MM.1S (cell line): ENCODE data around the gene WDR5B.

Experiments
- DNase-seq: peaks from one replicate; pipeline ENCODE4 v3.0.0-alpha.2; 2015
- H2AFZ ChIP-seq: fragments of 300-600 bp; sonication (generic); 2 replicates; pipeline ENCODE4 v1.6.0; 2016; ENCODE audit warnings: antibody characterized with exemption, low read length
- H3F3A ChIP-seq: fragments of 300-600 bp; sonication (generic); 2 replicates; pipeline ENCODE4 v1.6.1; 2016; ENCODE audit warnings: mild to moderate bottlenecking, antibody characterized with exemption, low read length, moderate library complexity, mixed read lengths; ENCODE audit not compliant: insufficient read depth
- H3K27ac ChIP-seq: fragments of 300-600 bp; sonication (generic); 2 replicates; pipeline ENCODE4 v1.5.1; 2016; ENCODE audit warnings: mild to moderate bottlenecking, low read length
- H3K27me3 ChIP-seq: fragments of 300-600 bp; sonication (generic); replicated peaks from 2 replicates; pipeline ENCODE4 v1.6.0; 2016; ENCODE audit warnings: low read length; ENCODE audit not compliant: insufficient read depth
- H3K36me3 ChIP-seq: fragments of 300-600 bp; sonication (generic); replicated peaks from 2 replicates; pipeline ENCODE4 v1.6.1; 2016; ENCODE audit warnings: mild to moderate bottlenecking, low read length, mixed read lengths; ENCODE audit not compliant: insufficient read depth
- H3K4me1 ChIP-seq: fragments of 300-600 bp; sonication (generic); 2 replicates; pipeline ENCODE4 v1.6.1; 2016; ENCODE audit warnings: low read length, mixed read lengths
- H3K4me2 ChIP-seq: fragments of 300-600 bp; sonication (generic); 2 replicates; pipeline ENCODE4 v1.6.0; 2016; ENCODE audit warnings: low read depth, low read length
- H3K4me3 ChIP-seq: fragments of 300-600 bp; sonication (generic); 2 replicates; pipeline ENCODE4 v1.5.1; 2016; ENCODE audit warnings: low read length, mixed read lengths
- H3K79me2 ChIP-seq: fragments of 300-600 bp; sonication (generic); 2 replicates; pipeline ENCODE4 v1.6.1; 2016; ENCODE audit warnings: mixed run types, low read length, mixed read lengths
- H3K9ac ChIP-seq: fragments of 300-600 bp; sonication (generic); 2 replicates; pipeline ENCODE4 v1.6.1; 2016; ENCODE audit warnings: low read length, mixed read lengths
- H3K9me2 ChIP-seq: fragments of 300-600 bp; sonication (generic); replicated peaks from 2 replicates; pipeline ENCODE4 v1.6.1; 2016; ENCODE audit warnings: mild to moderate bottlenecking, low read length, mixed read lengths; ENCODE audit not compliant: insufficient read depth
- H3K9me3 ChIP-seq: fragments of 300-600 bp; sonication (generic); replicated peaks from 2 replicates; pipeline ENCODE4 v1.6.1; 2016; ENCODE audit warnings: mild to moderate bottlenecking, low read length, mixed read lengths; ENCODE audit not compliant: insufficient read depth
- H4K20me1 ChIP-seq: fragments of 300-600 bp; sonication (generic); 2 replicates; pipeline ENCODE4 v1.6.1; 2016; ENCODE audit warnings: mild to moderate bottlenecking, low read length, moderate library complexity, mixed read lengths; ENCODE audit not compliant: insufficient read depth
- EZH2 ChIP-seq: fragments of 300-600 bp; sonication (generic); optimal IDR thresholded peaks from 2 replicates; pipeline ENCODE3; 2017; ENCODE audit warnings: low read depth, mild to moderate bottlenecking, antibody characterized with exemption, low read length, mixed read lengths
- EZH2phosphoT487 ChIP-seq: fragments of 300-600 bp; sonication (generic); IDR thresholded peaks from 2 replicates; pipeline ENCODE4 v1.6.1; 2018; ENCODE audit warnings: antibody characterized with exemption, low read length
- TF ChIP-seq, protein P1 (sequence below): fragments of 300-600 bp; sonication (generic); IDR thresholded peaks from 2 replicates; pipeline ENCODE4 v1.5.1; 2016; ENCODE audit warnings: antibody characterized with exemption, low read length, mixed read lengths

Gene WDR5B

DNA sequence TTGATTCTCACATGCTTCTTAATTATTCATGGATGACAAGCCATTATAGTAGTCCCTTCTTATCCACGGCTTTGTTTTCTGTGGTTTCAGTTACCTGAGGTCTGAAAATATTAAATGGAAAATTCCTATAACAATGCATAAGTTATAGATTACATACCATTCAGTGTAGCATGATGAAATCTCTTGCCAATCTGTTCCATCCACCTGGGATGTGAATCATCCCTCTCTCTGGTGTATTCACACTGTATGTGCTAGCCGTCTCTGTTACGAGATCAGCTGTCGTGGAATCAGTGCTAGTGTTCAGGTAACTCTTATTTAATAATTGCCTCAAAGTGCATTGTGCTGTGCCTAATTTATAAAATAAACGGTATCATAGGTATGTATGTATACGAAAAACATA lies 5.2 kb downstream of the WDR5B start:
- Histone ChIP-seq H3K4me3 (no peak overlapping the region), H3K27ac (no peak overlapping the region), H3K27me3 (no peaks in the 10 kb centered on the region), H3F3A (peaks cover 21% of the 10 kb centered on the region), H3K4me2 (no peak overlapping the region), H4K20me1 (no peaks in the 10 kb centered on the region), H2AFZ (no peak overlapping the region), H3K9me3 (no peaks in the 10 kb centered on the region), H3K4me1 (peaks cover 23% of the 10 kb centered on the region), H3K36me3 (0 out of 2 replicates have a peak, but pooled peaks cover 3% of the 10 kb centered on the region), H3K9ac (no peak overlapping the region), H3K79me2 (peaks cover 15% of the 10 kb centered on the region; the same call in 1 of the 2 replicates), H3K9me2 (no peaks in the 10 kb centered on the region)
- no peak for TF ChIP-seq EZH2
- TF ChIP-seq, protein P1, sequence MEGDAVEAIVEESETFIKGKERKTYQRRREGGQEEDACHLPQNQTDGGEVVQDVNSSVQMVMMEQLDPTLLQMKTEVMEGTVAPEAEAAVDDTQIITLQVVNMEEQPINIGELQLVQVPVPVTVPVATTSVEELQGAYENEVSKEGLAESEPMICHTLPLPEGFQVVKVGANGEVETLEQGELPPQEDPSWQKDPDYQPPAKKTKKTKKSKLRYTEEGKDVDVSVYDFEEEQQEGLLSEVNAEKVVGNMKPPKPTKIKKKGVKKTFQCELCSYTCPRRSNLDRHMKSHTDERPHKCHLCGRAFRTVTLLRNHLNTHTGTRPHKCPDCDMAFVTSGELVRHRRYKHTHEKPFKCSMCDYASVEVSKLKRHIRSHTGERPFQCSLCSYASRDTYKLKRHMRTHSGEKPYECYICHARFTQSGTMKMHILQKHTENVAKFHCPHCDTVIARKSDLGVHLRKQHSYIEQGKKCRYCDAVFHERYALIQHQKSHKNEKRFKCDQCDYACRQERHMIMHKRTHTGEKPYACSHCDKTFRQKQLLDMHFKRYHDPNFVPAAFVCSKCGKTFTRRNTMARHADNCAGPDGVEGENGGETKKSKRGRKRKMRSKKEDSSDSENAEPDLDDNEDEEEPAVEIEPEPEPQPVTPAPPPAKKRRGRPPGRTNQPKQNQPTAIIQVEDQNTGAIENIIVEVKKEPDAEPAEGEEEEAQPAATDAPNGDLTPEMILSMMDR, result no peak
- TF ChIP-seq EZH2phosphoT487, result no peak
- no peak for DNase-seq

DNA sequence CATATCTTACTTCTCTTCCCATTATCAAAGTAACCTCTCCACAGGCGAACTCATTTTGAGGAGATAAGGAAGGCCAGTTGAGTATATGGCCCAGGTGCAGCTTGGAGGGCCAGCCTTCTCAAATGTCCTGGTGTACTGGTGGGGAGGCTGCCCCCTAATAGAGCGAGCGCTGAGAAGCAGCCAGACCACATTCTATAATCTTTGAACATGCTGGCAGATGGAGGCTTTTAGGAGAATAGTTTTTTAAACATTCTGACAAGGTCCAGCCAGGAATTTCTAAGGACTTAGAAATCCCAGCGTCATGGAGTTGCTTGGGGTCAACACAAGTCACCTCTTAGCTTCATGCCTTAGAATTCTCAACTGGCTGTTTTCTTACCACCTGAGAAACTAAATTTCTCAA lies 5.8 kb downstream of the WDR5B start:
- 0 out of 2 replicates have a peak, but pooled peaks cover 3% of the 10 kb centered on the region for H3K36me3 ChIP-seq

DNA sequence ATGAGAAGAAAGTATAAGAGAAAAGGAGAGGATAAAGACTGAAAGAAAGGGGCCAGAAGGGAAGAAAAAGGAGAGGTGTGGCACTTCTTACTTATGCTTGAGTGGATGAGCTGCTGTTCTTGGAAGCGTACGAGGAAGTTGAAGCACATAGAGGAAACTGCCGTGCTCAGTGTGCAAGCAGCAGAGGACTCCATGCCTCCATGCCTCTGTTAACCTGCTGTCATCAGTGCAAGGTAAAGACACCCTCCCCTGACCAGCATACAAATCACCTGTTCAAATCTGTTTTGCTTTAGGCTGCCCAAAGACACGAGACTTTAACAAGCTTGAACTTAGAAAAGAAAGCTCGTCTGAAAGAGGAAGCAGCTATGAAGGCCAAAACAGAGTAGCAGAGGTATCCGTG lies 6.4 kb downstream of the WDR5B start:
- H3K4me1 ChIP-seq, result peaks cover 28% of the 10 kb centered on the region
- TF ChIP-seq, protein P1, result no peak
- TF ChIP-seq EZH2 (no peak), EZH2phosphoT487 (no peak)
- H3F3A ChIP-seq, result peaks cover 9% of the 10 kb centered on the region
- peaks cover 10% of the 10 kb centered on the region; the same call in 1 of the 2 replicates for H3K79me2 ChIP-seq
- no peak overlapping the region for H3K4me3 ChIP-seq
- no peak overlapping the region for H3K27ac ChIP-seq
- H2AFZ ChIP-seq, result no peak overlapping the region
- no peaks in the 10 kb centered on the region for H3K27me3 ChIP-seq
- no peak overlapping the region for H3K9ac ChIP-seq
- H3K36me3 ChIP-seq, result 0 out of 2 replicates have a peak, but pooled peaks cover 3% of the 10 kb centered on the region
- no peaks in the 10 kb centered on the region for H3K9me2 ChIP-seq
- H3K4me2 ChIP-seq, result no peak overlapping the region
- no peak for DNase-seq
- no peaks in the 10 kb centered on the region for H3K9me3 ChIP-seq
- no peaks in the 10 kb centered on the region for H4K20me1 ChIP-seq

More for the DNA sequence above, 5.8 kb downstream of the WDR5B start:
- no peaks in the 10 kb centered on the region for H3K9me2 ChIP-seq
- H4K20me1 ChIP-seq, result no peaks in the 10 kb centered on the region
- peaks cover 28% of the 10 kb centered on the region for H3K4me1 ChIP-seq
- TF ChIP-seq EZH2 (no peak), EZH2phosphoT487 (no peak)
- TF ChIP-seq, protein P1, result no peak
- H3K9me3 ChIP-seq, result no peaks in the 10 kb centered on the region
- H3F3A ChIP-seq, result peaks cover 15% of the 10 kb centered on the region
- H3K4me2 ChIP-seq, result no peak overlapping the region
- no peaks in the 10 kb centered on the region for H3K27me3 ChIP-seq
- peaks cover 15% of the 10 kb centered on the region; the same call in 1 of the 2 replicates for H3K79me2 ChIP-seq
- no peak overlapping the region for H3K9ac ChIP-seq
- no peak overlapping the region for H2AFZ ChIP-seq
- no peak overlapping the region for H3K27ac ChIP-seq
- H3K4me3 ChIP-seq, result no peak overlapping the region
- no peak for DNase-seq
